Vagina (tissue), 2 donors: ENCODE data around the gene TMEM273. TPM values are rescaled to one million over a fixed set of nuclear protein-coding genes. Genes with fewer than 3 reads are reported as not detected.

Experiments used
- DNase-seq, 2 donors: peaks; one replicate each; pipeline ENCODE4 v3.0.0-alpha.2; 2017; ENCODE audit errors: extremely low spot score in 2 of 2
- H3K27ac ChIP-seq: fragments of 200-600 bp; sonication (generic); one replicate; pipeline ENCODE4 v1.5.1; 2019
- H3K27me3 ChIP-seq: fragments of 200-600 bp; sonication (generic); one replicate; pipeline ENCODE4 v1.5.1; 2019
- H3K36me3 ChIP-seq, 2 donors: fragments of 200-600 bp; sonication (generic); one replicate each; pipeline ENCODE4 v1.5.1; 2017 to 2019
- H3K4me1 ChIP-seq: fragments of 200-600 bp; sonication (generic); one replicate; pipeline ENCODE4 v1.5.1; 2019
- H3K4me3 ChIP-seq, 2 donors: fragments of 200-600 bp; sonication (generic); 1 replicate in 1 of 2; 2 replicates in 1 of 2; pipeline ENCODE4 v1.5.1; 2016 to 2019
- H3K9me3 ChIP-seq: fragments of 200-600 bp; sonication (generic); one replicate; pipeline ENCODE4 v1.5.1; 2019
- POLR2A ChIP-seq, 2 donors: fragments of 450-650 bp; IDR thresholded peaks; one replicate each; pipeline ENCODE4 v1.6.1; 2017; ENCODE audit warnings: antibody characterized with exemption in 2 of 2, mild to moderate bottlenecking in 2 of 2, moderate library complexity in 2 of 2
- POLR2AphosphoS5 ChIP-seq, 2 donors: sonication (generic); formaldehyde crosslinking; IDR thresholded peaks; one replicate each; pipeline ENCODE4 v1.9.0; 2017; ENCODE audit warnings: antibody characterized with exemption in 2 of 2, mild to moderate bottlenecking in 2 of 2, low read depth in 1 of 2; ENCODE audit not compliant: insufficient read depth in 1 of 2
- intact Hi-C: fragments of 100-400 bp; cut with DNase I; formaldehyde crosslinking; loops from one replicate; pipeline ENCODE4 v1.15.1; 2023
- total RNA-seq: library from RNA; depleted of rRNA; stranded (reverse); fragments of >200 nt; gene quantifications from one replicate; pipeline ENCODE4 v1.2.3, GENCODE V29; 2016
- TF ChIP-seq, protein P1 (sequence below), 3 experiments: fragments of 450-650 bp in 2 of 3; fragments of 200-600 bp in 1 of 3; sonication (generic) in 1 of 3; IDR thresholded peaks; one replicate each; pipeline ENCODE4 v1.5.1; 2017 to 2019; ENCODE audit warnings: antibody characterized with exemption in 3 of 3, mild to moderate bottlenecking in 2 of 3, moderate library complexity in 2 of 3

Gene TMEM273
- total RNA-seq, 1 donor from 2014 or later, result 17.9 TPM

- intact Hi-C loops, result no loop called here
- peak; percentile 44 to 88 for DNase-seq
- H3K36me3 ChIP-seq, result no peaks in the 10 kb centered on the region
- TF ChIP-seq POLR2A (IDR thresholded peaks at IDR 0.05), result no peak
- TF ChIP-seq, protein P1, sequence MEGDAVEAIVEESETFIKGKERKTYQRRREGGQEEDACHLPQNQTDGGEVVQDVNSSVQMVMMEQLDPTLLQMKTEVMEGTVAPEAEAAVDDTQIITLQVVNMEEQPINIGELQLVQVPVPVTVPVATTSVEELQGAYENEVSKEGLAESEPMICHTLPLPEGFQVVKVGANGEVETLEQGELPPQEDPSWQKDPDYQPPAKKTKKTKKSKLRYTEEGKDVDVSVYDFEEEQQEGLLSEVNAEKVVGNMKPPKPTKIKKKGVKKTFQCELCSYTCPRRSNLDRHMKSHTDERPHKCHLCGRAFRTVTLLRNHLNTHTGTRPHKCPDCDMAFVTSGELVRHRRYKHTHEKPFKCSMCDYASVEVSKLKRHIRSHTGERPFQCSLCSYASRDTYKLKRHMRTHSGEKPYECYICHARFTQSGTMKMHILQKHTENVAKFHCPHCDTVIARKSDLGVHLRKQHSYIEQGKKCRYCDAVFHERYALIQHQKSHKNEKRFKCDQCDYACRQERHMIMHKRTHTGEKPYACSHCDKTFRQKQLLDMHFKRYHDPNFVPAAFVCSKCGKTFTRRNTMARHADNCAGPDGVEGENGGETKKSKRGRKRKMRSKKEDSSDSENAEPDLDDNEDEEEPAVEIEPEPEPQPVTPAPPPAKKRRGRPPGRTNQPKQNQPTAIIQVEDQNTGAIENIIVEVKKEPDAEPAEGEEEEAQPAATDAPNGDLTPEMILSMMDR (IDR thresholded peaks at IDR 0.05), result no peak
- no peak for TF ChIP-seq POLR2AphosphoS5 (IDR thresholded peaks at IDR 0.05; ENCODE audit: insufficient read depth in 1 of 2, low read depth in 1 of 2)
- H3K27ac ChIP-seq, result no peak overlapping the region
- no peaks in the 10 kb centered on the region for H3K27me3 ChIP-seq
- H3K4me3 ChIP-seq, result no peak overlapping the region
- H3K4me1 ChIP-seq, result peaks cover 14% of the 10 kb centered on the region
- no peaks in the 10 kb centered on the region for H3K9me3 ChIP-seq
Measured at GRCh38 chr10:49175587-49176309, 12.4 kb downstream of the TMEM273 start.

DNA sequence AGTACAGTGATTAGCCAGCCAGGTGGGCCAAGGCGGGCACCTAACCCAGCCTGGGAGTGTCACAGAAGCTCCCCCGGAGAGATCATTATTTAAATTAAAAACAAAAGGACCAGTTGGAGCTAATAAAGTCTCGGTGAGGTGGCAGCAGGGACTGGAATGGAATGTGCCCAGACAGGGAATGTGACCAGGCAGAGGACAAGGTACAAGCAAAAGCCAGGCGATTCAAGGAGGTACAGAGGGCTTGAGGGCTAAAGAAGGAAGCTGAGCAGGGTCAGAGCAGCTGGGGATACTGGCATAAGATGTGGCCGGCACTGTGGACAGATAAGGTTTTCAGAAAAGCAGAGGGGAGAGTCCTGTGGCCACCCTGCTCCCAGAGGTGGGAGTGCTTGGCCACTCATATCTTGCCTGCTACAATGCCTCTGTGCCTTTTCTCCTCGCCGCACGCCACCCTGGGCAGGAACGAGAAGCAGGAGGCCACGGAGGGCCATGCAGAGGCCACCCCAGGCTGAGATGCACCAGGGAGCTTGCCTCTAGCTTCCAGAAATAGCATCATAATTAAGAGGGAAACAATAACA lies 13.2 kb downstream of the TMEM273 start:
- Histone ChIP-seq H3K27me3 (no peaks in the 10 kb centered on the region), H3K9me3 (no peaks in the 10 kb centered on the region), H3K4me1 (peaks cover 14% of the 10 kb centered on the region), H3K4me3 (no peak overlapping the region), H3K36me3 (no peaks in the 10 kb centered on the region), H3K27ac (no peak overlapping the region)
- intact Hi-C loops, result no loop called here
- TF ChIP-seq, protein P1 (IDR thresholded peaks at IDR 0.05), result no peak
- TF ChIP-seq POLR2AphosphoS5 (IDR thresholded peaks at IDR 0.05; ENCODE audit: insufficient read depth in 1 of 2, low read depth in 1 of 2), result no peak
- no peak for TF ChIP-seq POLR2A (IDR thresholded peaks at IDR 0.05)
- DNase-seq, result peak; percentile 62 to 72

GRCh38 chr10:49174261-49174925 lies 13.8 kb downstream of the TMEM273 start:
- Histone ChIP-seq H3K27ac (no peak overlapping the region), H3K4me1 (peaks cover 14% of the 10 kb centered on the region), H3K36me3 (no peaks in the 10 kb centered on the region), H3K9me3 (no peaks in the 10 kb centered on the region), H3K4me3 (no peak overlapping the region), H3K27me3 (no peaks in the 10 kb centered on the region)
- TF ChIP-seq POLR2A (IDR thresholded peaks at IDR 0.05), result no peak
- TF ChIP-seq POLR2AphosphoS5 (IDR thresholded peaks at IDR 0.05; ENCODE audit: insufficient read depth in 1 of 2, low read depth in 1 of 2), result no peak
- TF ChIP-seq, protein P1 (IDR thresholded peaks at IDR 0.05), result no peak
- peak; percentile 76 to 77 for DNase-seq
- intact Hi-C loops, result no loop called here

DNA sequence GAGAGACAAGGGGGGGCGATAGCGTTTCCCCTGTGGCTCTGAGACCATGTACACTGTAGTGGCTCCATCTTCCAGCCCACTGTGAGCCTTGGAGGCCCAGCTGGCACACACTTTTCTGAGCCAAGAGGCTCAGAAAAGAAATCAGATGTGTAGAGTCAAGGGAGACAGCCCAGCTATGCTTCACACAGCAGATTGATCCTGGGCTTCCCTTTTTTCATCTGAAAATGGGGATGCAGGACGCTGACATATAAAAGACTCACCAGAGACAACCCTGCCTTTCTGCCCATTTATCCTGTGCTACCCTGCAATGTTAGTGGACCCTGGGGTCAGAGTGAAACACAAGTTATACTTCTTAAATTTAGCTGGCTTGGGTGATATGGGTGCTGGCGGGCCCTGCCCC lies 14.3 kb downstream of the TMEM273 start:
- no peak overlapping the region for H3K27ac ChIP-seq
- H3K9me3 ChIP-seq, result no peaks in the 10 kb centered on the region
- H3K27me3 ChIP-seq, result no peaks in the 10 kb centered on the region
- intact Hi-C loops, result no loop called here
- no peaks in the 10 kb centered on the region for H3K36me3 ChIP-seq
- peak; percentile 43 to 47 for DNase-seq
- no peak overlapping the region for H3K4me3 ChIP-seq
- no peak for TF ChIP-seq POLR2AphosphoS5 (IDR thresholded peaks at IDR 0.05; ENCODE audit: insufficient read depth in 1 of 2, low read depth in 1 of 2)
- TF ChIP-seq, protein P1 (IDR thresholded peaks at IDR 0.05), result no peak
- TF ChIP-seq POLR2A (IDR thresholded peaks at IDR 0.05), result no peak
- peaks cover 14% of the 10 kb centered on the region for H3K4me1 ChIP-seq
